22Rv1 (cell line): ENCODE measurements around the gene MLXIP.
A peak's percentile ranks its signal among the peaks of the same experiment; 100 is the strongest.

Experiments
- H3K27ac ChIP-seq: fragments of 450-650 bp; 2 replicates; pipeline ENCODE4 v1.5.1; 2017
- CTCF ChIP-seq: fragments of 450-650 bp; IDR thresholded peaks from 2 replicates; pipeline ENCODE4 v1.5.1; 2017; ENCODE audit warnings: mild to moderate bottlenecking
- ZFX ChIP-seq: fragments of 450-650 bp; IDR thresholded peaks from 2 replicates; pipeline ENCODE4 v1.6.1; 2017; ENCODE audit warnings: antibody characterized with exemption, borderline replicate concordance

Gene MLXIP

GRCh38 chr12:122189626-122190475 lies 111.3 kb downstream of the MLXIP start:
- H3K27ac ChIP-seq, result no peak overlapping the region
- TF ChIP-seq CTCF, result no peak
- no peak for TF ChIP-seq ZFX

- TF ChIP-seq CTCF (peak; percentile 97), ZFX (no peak)
- no peak overlapping the region for H3K27ac ChIP-seq
Observed at GRCh38 chr12:122190842-122191668, 112.5 kb downstream of the MLXIP start.

GRCh38 chr12:122192441-122192840 lies 113.9 kb downstream of the MLXIP start:
- TF ChIP-seq CTCF (no peak), ZFX (no peak)

GRCh38 chr12:122194804-122195203 lies 116.2 kb downstream of the MLXIP start:
- no peak overlapping the region for H3K27ac ChIP-seq
- no peak for TF ChIP-seq CTCF
- no peak for TF ChIP-seq ZFX

More at GRCh38 chr12:122192441-122192840, 113.9 kb downstream of the MLXIP start:
- H3K27ac ChIP-seq, result no peak overlapping the region

GRCh38 chr12:122195405-122195804 lies 116.8 kb downstream of the MLXIP start:
- no peak for TF ChIP-seq CTCF
- TF ChIP-seq ZFX, result no peak
- H3K27ac ChIP-seq, result no peak overlapping the region
